ENCODE data around the gene SCGB1D4. TPM values are rescaled to one million over a fixed set of nuclear protein-coding genes. Genes with fewer than 3 reads are reported as not detected.

The SCGB1D4 gene
- total RNA-seq, 1 donor from 2014 or later: not detected

GRCh38 chr11:62322524-62322923 is 23.6 kb upstream of the SCGB1D4 start:
- Histone ChIP-seq H2AFZ (ENCODE audit: low read depth, low read length) (no peak overlapping the region), H3K9ac (ENCODE audit: low read length) (no peak overlapping the region), H3K27me3 (ENCODE audit: insufficient read depth, low read length) (no peaks in the 10 kb centered on the region), H4K20me1 (ENCODE audit: insufficient read depth, low read length) (no peaks in the 10 kb centered on the region), H3K36me3 (ENCODE audit: insufficient read depth, low read length) (no peaks in the 10 kb centered on the region), H3K9me3 (ENCODE audit: insufficient read depth, low read depth, low read length) (no peaks in the 10 kb centered on the region), H3K27ac (ENCODE audit: low read depth, low read length) (no peak overlapping the region), H3K4me1 (ENCODE audit: insufficient read depth, low read length) (no peaks in the 10 kb centered on the region), H3K4me3 (ENCODE audit: insufficient read depth, low read depth, low read length) (no peak overlapping the region), H3K79me2 (ENCODE audit: insufficient read depth, low read length) (no peaks in the 10 kb centered on the region), H3K4me2 (ENCODE audit: low read length) (no peak overlapping the region)
- H3K4me1 Mint-ChIP-seq (ENCODE audit: low read depth, unreplicated experiment): no peaks in the 10 kb centered on the region
- H3K27ac Mint-ChIP-seq (ENCODE audit: unreplicated experiment): no peak overlapping the region
- no peaks in the 10 kb centered on the region for H3K36me3 Mint-ChIP-seq (ENCODE audit: low read depth, unreplicated experiment)
- FAIRE-seq (no peak), DNase-seq (ENCODE audit: low read depth) (no peak)
- TF ChIP-seq CTCF (IDR thresholded peaks at IDR 0.05; ENCODE audit: insufficient read depth, low read depth, low read length) (no peak), EZH2 (IDR thresholded peaks at IDR 0.05; ENCODE audit: insufficient read depth, low read length) (no peak)
- H3K4me3 Mint-ChIP-seq (ENCODE audit: unreplicated experiment): no peak overlapping the region
- H3K9me3 Mint-ChIP-seq (ENCODE audit: unreplicated experiment): peaks cover 1% of the 10 kb centered on the region
- no peaks in the 10 kb centered on the region for H3K27me3 Mint-ChIP-seq (ENCODE audit: low read depth, unreplicated experiment)

- no peak for FAIRE-seq
- Mint-ChIP-seq H3K9me3 (ENCODE audit: unreplicated experiment) (no peaks in the 10 kb centered on the region), H3K27ac (ENCODE audit: unreplicated experiment) (no peak overlapping the region), H3K36me3 (ENCODE audit: low read depth, unreplicated experiment) (no peaks in the 10 kb centered on the region), H3K27me3 (ENCODE audit: low read depth, unreplicated experiment) (peaks cover 32% of the 10 kb centered on the region), H3K4me3 (ENCODE audit: unreplicated experiment) (no peak overlapping the region), H3K4me1 (ENCODE audit: low read depth, unreplicated experiment) (no peaks in the 10 kb centered on the region)
- Histone ChIP-seq H3K27ac (ENCODE audit: low read depth, low read length) (no peak overlapping the region), H3K4me2 (ENCODE audit: low read length) (no peak overlapping the region), H4K20me1 (ENCODE audit: insufficient read depth, low read length) (no peaks in the 10 kb centered on the region), H3K9me3 (ENCODE audit: insufficient read depth, low read depth, low read length) (no peaks in the 10 kb centered on the region), H3K4me1 (ENCODE audit: insufficient read depth, low read length) (no peaks in the 10 kb centered on the region), H3K9ac (ENCODE audit: low read length) (no peak overlapping the region), H3K36me3 (ENCODE audit: insufficient read depth, low read length) (no peaks in the 10 kb centered on the region), H3K4me3 (ENCODE audit: insufficient read depth, low read depth, low read length) (no peak overlapping the region), H3K79me2 (ENCODE audit: insufficient read depth, low read length) (no peaks in the 10 kb centered on the region), H3K27me3 (ENCODE audit: insufficient read depth, low read length) (peaks cover 5% of the 10 kb centered on the region), H2AFZ (ENCODE audit: low read depth, low read length) (no peak overlapping the region)
- no peak for DNase-seq (ENCODE audit: low read depth)
- TF ChIP-seq CTCF (IDR thresholded peaks at IDR 0.05; ENCODE audit: insufficient read depth, low read depth, low read length) (no peak), EZH2 (IDR thresholded peaks at IDR 0.05; ENCODE audit: insufficient read depth, low read length) (no peak)
Measured at GRCh38 chr11:62315431-62315830, 16.6 kb upstream of the SCGB1D4 start.

GRCh38 chr11:62309991-62310390 is 11.1 kb upstream of the SCGB1D4 start:
- Histone ChIP-seq H3K36me3 (ENCODE audit: insufficient read depth, low read length) (no peaks in the 10 kb centered on the region), H3K27me3 (ENCODE audit: insufficient read depth, low read length) (no peaks in the 10 kb centered on the region), H3K4me3 (ENCODE audit: insufficient read depth, low read depth, low read length) (no peak overlapping the region), H4K20me1 (ENCODE audit: insufficient read depth, low read length) (no peaks in the 10 kb centered on the region), H3K9me3 (ENCODE audit: insufficient read depth, low read depth, low read length) (no peaks in the 10 kb centered on the region), H3K79me2 (ENCODE audit: insufficient read depth, low read length) (no peaks in the 10 kb centered on the region), H2AFZ (ENCODE audit: low read depth, low read length) (no peak overlapping the region), H3K9ac (ENCODE audit: low read length) (no peak overlapping the region), H3K4me1 (ENCODE audit: insufficient read depth, low read length) (no peaks in the 10 kb centered on the region), H3K27ac (ENCODE audit: low read depth, low read length) (no peak overlapping the region), H3K4me2 (ENCODE audit: low read length) (no peak overlapping the region)
- DNase-seq (ENCODE audit: low read depth): no peak
- Mint-ChIP-seq H3K4me3 (ENCODE audit: unreplicated experiment) (no peak overlapping the region), H3K4me1 (ENCODE audit: low read depth, unreplicated experiment) (no peaks in the 10 kb centered on the region), H3K27me3 (ENCODE audit: low read depth, unreplicated experiment) (peaks cover 32% of the 10 kb centered on the region), H3K36me3 (ENCODE audit: low read depth, unreplicated experiment) (no peaks in the 10 kb centered on the region), H3K27ac (ENCODE audit: unreplicated experiment) (no peak overlapping the region), H3K9me3 (ENCODE audit: unreplicated experiment) (peaks cover 6% of the 10 kb centered on the region)
- FAIRE-seq: no peak
- TF ChIP-seq CTCF (IDR thresholded peaks at IDR 0.05; ENCODE audit: insufficient read depth, low read depth, low read length) (no peak), EZH2 (IDR thresholded peaks at IDR 0.05; ENCODE audit: insufficient read depth, low read length) (no peak)
